ENCODE measurements around the gene FOXE3. TPM values are rescaled to one million over a fixed set of nuclear protein-coding genes. Genes with fewer than 3 reads are reported as not detected.

FOXE3 gene
- total RNA-seq, 1 experiment from 2014 or later, result 0.20 TPM

DNA sequence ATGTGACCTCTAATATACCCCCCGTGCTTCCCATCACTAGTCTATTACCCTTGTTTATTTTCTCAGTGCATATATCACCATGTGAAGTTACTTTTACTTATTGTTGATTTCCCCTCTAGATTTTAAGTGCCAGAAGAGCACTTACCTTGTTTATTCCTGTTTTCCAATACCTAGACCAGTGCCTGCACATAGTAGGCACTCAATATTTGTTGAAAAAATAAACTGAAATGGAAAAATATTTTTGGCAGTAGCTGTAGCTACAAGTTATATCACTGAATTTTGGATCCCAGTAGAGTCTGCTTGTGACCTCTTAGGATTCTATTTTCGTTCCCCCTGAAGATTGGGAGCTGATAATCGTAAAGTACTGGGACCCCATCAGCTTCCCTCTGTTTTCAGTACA, 32.0 kb upstream of the FOXE3 start:
- no peaks in the 10 kb centered on the region for H3K4me1 ChIP-seq (ENCODE audit: control insufficient read depth in 1 of 2, insufficient read depth in 2 of 2, low read length in 2 of 2)
- no peak overlapping the region for H2AFZ ChIP-seq (ENCODE audit: low read depth, low read length, poor library complexity, severe bottlenecking)
- H3K9me3 ChIP-seq (ENCODE audit: control insufficient read depth in 1 of 2, insufficient read depth in 1 of 2, low read depth in 1 of 2, low read length in 2 of 2), result no peaks in the 10 kb centered on the region
- intact Hi-C loops (cut with micrococcal nuclease), result no loop called here
- ATAC-seq (no peak), DNase-seq (ENCODE audit: low read depth, low spot score) (no peak)
- TF ChIP-seq CEBPB (IDR thresholded peaks at IDR 0.05; ENCODE audit: low read depth), result no peak
- no peak for TF ChIP-seq SP1 (IDR thresholded peaks at IDR 0.05; ENCODE audit: low read depth)
- TF ChIP-seq ELF1 (IDR thresholded peaks at IDR 0.05; ENCODE audit: borderline replicate concordance, low read depth), result no peak
- TF ChIP-seq ZNF274 (IDR thresholded peaks at IDR 0.05; ENCODE audit: low read depth, low read length), result no peak
- no peak for TF ChIP-seq ZFX (IDR thresholded peaks at IDR 0.05)
- TF ChIP-seq FOSL1 (IDR thresholded peaks at IDR 0.05; ENCODE audit: low read depth), result no peak
- TF ChIP-seq MAX (IDR thresholded peaks at IDR 0.05), result no peak
- no peak for TF ChIP-seq RAD21 (IDR thresholded peaks at IDR 0.05; ENCODE audit: low read depth)
- TF ChIP-seq, protein P1, sequence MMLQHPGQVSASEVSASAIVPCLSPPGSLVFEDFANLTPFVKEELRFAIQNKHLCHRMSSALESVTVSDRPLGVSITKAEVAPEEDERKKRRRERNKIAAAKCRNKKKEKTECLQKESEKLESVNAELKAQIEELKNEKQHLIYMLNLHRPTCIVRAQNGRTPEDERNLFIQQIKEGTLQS (IDR thresholded peaks at IDR 0.05), result no peak
- no peak for TF ChIP-seq CTCF (IDR thresholded peaks at IDR 0.05 in 2 of 3, conservative IDR thresholded peaks at IDR 0.05 in 1 of 3; ENCODE audit: borderline replicate concordance in 1 of 3, insufficient read depth in 1 of 3, low read depth in 2 of 3, low read length in 2 of 3)
- no peak for TF ChIP-seq CBX3 (IDR thresholded peaks at IDR 0.05; ENCODE audit: low read depth)
- no peak for TF ChIP-seq EZH2phosphoT487 (IDR thresholded peaks at IDR 0.05; ENCODE audit: borderline replicate concordance)
- TF ChIP-seq, protein P2, sequence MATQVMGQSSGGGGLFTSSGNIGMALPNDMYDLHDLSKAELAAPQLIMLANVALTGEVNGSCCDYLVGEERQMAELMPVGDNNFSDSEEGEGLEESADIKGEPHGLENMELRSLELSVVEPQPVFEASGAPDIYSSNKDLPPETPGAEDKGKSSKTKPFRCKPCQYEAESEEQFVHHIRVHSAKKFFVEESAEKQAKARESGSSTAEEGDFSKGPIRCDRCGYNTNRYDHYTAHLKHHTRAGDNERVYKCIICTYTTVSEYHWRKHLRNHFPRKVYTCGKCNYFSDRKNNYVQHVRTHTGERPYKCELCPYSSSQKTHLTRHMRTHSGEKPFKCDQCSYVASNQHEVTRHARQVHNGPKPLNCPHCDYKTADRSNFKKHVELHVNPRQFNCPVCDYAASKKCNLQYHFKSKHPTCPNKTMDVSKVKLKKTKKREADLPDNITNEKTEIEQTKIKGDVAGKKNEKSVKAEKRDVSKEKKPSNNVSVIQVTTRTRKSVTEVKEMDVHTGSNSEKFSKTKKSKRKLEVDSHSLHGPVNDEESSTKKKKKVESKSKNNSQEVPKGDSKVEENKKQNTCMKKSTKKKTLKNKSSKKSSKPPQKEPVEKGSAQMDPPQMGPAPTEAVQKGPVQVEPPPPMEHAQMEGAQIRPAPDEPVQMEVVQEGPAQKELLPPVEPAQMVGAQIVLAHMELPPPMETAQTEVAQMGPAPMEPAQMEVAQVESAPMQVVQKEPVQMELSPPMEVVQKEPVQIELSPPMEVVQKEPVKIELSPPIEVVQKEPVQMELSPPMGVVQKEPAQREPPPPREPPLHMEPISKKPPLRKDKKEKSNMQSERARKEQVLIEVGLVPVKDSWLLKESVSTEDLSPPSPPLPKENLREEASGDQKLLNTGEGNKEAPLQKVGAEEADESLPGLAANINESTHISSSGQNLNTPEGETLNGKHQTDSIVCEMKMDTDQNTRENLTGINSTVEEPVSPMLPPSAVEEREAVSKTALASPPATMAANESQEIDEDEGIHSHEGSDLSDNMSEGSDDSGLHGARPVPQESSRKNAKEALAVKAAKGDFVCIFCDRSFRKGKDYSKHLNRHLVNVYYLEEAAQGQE (IDR thresholded peaks at IDR 0.05; ENCODE audit: low read depth), result no peak
- no peak for TF ChIP-seq SRF (IDR thresholded peaks at IDR 0.05; ENCODE audit: low read depth)
- TF ChIP-seq ZBTB33 (IDR thresholded peaks at IDR 0.05; ENCODE audit: extremely low read depth, insufficient replicate concordance, low read length), result no peak
- no peak for TF ChIP-seq SIN3A (IDR thresholded peaks at IDR 0.05; ENCODE audit: low read depth)
- TF ChIP-seq POLR2A (IDR thresholded peaks at IDR 0.05; ENCODE audit: borderline replicate concordance, extremely low read depth, insufficient read depth, insufficient read length), result no peak
- no peak for TF ChIP-seq TCF7L2 (IDR thresholded peaks at IDR 0.05; ENCODE audit: borderline replicate concordance, extremely low read depth, insufficient read depth, insufficient read length)
- no peaks in the 10 kb centered on the region for H3K9me2 ChIP-seq (ENCODE audit: insufficient read depth)
- no peaks in the 10 kb centered on the region for H3K79me2 ChIP-seq (ENCODE audit: insufficient read depth, low read length)
- H3K4me3 ChIP-seq (replicated peaks in 1 of 2; ENCODE audit: low read depth in 1 of 2, low read length in 2 of 2), result no peak overlapping the region
- no peaks in the 10 kb centered on the region for H4K20me1 ChIP-seq (ENCODE audit: insufficient read depth)
- ChIA-PET CTCF (no interaction called here), RAD21 (ENCODE audit: low non-redundant PET in 1 of 2, low total read pairs in 2 of 2, uncharacterized antibody in 2 of 2, unreplicated experiment in 2 of 2) (no interaction called here), POLR2A (no interaction called here)
- no peak overlapping the region for H3K9ac ChIP-seq (ENCODE audit: low read length)
- BruUV-seq (replicated peaks), result no TSS peak
- H3K27ac ChIP-seq (ENCODE audit: low read depth, low read length), result no peak overlapping the region
- H3K4me2 ChIP-seq (ENCODE audit: low read length), result no peak overlapping the region
- H3K27me3 ChIP-seq (ENCODE audit: insufficient read depth, low read length), result no peaks in the 10 kb centered on the region
- peaks cover 0 to 5% of the 10 kb centered on the region in 2 experiments; a peak in 2 of 4 replicates for H3K36me3 ChIP-seq (ENCODE audit: control insufficient read depth in 1 of 2, insufficient read depth in 2 of 2, low read length in 2 of 2)

All from HCT116 (cell line).